Stimulated activated CD8-positive, alpha-beta memory T cell treated with anti-CD3 and anti-CD28 coated beads, Interleukin-12 subunit alpha, Interleukin-12 subunit beta, amount 100 ng/mL, for 4 hours (primary cell): ENCODE data around the gene WFDC11.

Source experiments
- DNase-seq: peaks from one replicate; pipeline ENCODE4 v3.0.0-alpha.2; 2020; ENCODE audit warnings: low read depth

The WFDC11 gene

GRCh38 chr20:45626540-45626939, 43.5 kb downstream of the WFDC11 start:
- no peak for DNase-seq

GRCh38 chr20:45621593-45621992, 48.4 kb downstream of the WFDC11 start:
- DNase-seq: no peak

- no peak for DNase-seq
Observed at GRCh38 chr20:45617591-45617990, 52.4 kb downstream of the WFDC11 start.

- no peak for DNase-seq
Observed at GRCh38 chr20:45612314-45612713, 57.7 kb downstream of the WFDC11 start.

- DNase-seq: no peak
Observed at GRCh38 chr20:45611054-45611453, 59.0 kb downstream of the WFDC11 start.

- no peak for DNase-seq
Observed at GRCh38 chr20:45607810-45608209, 62.2 kb downstream of the WFDC11 start.
